Measurements from ENCODE around the gene ABLIM2.

DNA sequence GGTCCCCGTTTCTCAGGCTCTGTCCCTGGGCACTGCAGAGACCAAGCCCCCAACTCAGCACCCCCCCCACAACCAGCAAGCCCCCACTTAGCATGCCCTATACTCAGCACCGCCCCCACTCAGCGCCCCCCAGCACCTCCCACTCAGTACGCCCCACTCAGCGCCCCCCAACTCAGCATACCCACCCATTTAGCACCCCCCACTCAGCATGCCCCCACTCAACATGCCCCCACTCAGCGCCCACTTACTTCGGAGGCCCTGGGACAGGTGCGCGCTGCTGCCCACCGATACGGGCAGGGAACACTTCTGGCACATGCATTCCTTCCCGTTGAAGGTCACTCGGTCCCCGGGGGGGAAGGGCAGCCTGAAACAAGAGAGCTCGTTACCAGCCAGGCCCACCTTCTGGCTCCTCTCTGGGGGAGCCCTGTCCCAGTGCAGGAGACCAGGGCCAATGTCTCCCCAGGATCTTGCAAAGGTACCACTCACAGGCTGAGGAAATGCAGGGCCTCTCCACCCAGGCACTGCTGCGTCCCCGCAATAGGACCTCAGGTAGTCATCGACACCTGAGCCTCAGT is 70.6 kb downstream of the ABLIM2 start:
- no peak for TF ChIP-seq POLR2A (IDR thresholded peaks at IDR 0.05)
- TF ChIP-seq, protein P1, sequence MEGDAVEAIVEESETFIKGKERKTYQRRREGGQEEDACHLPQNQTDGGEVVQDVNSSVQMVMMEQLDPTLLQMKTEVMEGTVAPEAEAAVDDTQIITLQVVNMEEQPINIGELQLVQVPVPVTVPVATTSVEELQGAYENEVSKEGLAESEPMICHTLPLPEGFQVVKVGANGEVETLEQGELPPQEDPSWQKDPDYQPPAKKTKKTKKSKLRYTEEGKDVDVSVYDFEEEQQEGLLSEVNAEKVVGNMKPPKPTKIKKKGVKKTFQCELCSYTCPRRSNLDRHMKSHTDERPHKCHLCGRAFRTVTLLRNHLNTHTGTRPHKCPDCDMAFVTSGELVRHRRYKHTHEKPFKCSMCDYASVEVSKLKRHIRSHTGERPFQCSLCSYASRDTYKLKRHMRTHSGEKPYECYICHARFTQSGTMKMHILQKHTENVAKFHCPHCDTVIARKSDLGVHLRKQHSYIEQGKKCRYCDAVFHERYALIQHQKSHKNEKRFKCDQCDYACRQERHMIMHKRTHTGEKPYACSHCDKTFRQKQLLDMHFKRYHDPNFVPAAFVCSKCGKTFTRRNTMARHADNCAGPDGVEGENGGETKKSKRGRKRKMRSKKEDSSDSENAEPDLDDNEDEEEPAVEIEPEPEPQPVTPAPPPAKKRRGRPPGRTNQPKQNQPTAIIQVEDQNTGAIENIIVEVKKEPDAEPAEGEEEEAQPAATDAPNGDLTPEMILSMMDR (IDR thresholded peaks at IDR 0.05) = no peak
